A549 treated with DMSO at 1 μM for 4 hours (cell line): ENCODE measurements around the gene SPIN2B. TPM values are rescaled to one million over a fixed set of nuclear protein-coding genes. Genes with fewer than 3 reads are reported as not detected.

ENCODE experiments used
- total RNA-seq: library from RNA; stranded (reverse); fragments of 200-300 nt; extraction: Qiagen RNA extraction; gene quantifications from 5 replicates; pipeline ENCODE4 v1.2.3, GENCODE V29; 2022; ENCODE audit warnings: low read depth

SPIN2B gene
- 7.3 to 9.8 TPM (median 9.3 TPM) in 5 replicates for total RNA-seq

DNA sequence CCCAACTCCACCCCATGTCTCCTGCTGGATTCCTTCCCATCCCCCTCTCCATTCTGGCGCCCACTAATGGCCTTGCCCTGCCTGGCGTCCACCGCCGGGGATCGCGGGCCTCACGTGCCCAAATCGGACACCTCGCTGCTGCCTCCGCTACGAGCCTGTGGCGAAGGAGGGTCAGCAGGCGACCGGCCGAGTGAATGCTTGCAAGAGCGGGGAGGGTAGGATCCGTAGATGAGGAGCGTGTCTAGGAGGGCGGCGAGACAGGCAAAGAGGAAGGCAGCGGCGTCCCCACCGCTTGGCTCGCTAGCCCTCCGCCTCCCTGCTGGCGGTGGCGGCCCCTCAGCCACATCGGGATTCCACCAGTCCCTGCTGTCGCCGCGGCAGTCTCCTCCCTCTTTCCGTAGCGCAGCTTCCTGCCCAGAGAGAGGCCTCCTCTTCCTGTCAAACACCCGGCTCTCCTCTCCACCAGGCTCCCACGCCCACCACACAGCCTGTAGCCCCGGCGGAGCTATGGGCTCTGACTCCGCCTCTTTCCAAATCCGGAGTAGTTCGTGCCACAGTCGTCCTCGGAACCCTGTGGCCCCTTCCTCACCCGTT is at the start of gene SPIN2B:
SPIN2B (minus strand) TSS at position 387 of the 594 bp plus-strand sequence.

GRCh38 chrX:57137073-57137472 is 15.7 kb upstream of the SPIN2B start, which contains the start of gene SPIN2A:
TSS of gene SPIN2A (minus strand) at chrX:57137397. CDS start at chrX:57136597, 800 bp downstream.

Other genes with a start within 250 kb of the SPIN2B start
- 5.8 to 8.1 TPM (median 7.1 TPM) in 5 replicates for gene SPIN3, start 126.0 kb downstream of the SPIN2B start, total RNA-seq
- 0.10 to 0.23 TPM (median 0.15 TPM) in 5 replicates for gene SPIN2A, start 15.8 kb upstream of the SPIN2B start, total RNA-seq
- gene FAAH2, start 165.2 kb upstream of the SPIN2B start, total RNA-seq: 0.05 to 0.36 TPM (median 0.10 TPM) in 3 of 5 replicates, not detected in the others